Heart left ventricle (tissue), 16 donors: ENCODE measurements around the gene VPS54. TPM values are rescaled to one million over a fixed set of nuclear protein-coding genes. Genes with fewer than 3 reads are reported as not detected.

Experiments used
- ATAC-seq, 4 donors: fragments of 200-7000 bp; cut with Tn5 transposase; one replicate each; pipeline ENCODE4 v1.9.1; 2020 to 2022; ENCODE audit warnings: moderate library complexity in 4 of 4, mild to moderate bottlenecking in 3 of 4, moderate number of reproducible peaks in 1 of 4
- DNase-seq, 5 donors: peaks; one replicate each; pipeline ENCODE4 v3.0.0-alpha.2; 2020
- H3K27ac ChIP-seq, 12 donors: fragments of 200-600 bp; sonication (generic) in 4 of 12; one replicate each; pipeline versions ENCODE4 v1.5.0 to v1.8.0; 2016 to 2022; ENCODE audit warnings: mild to moderate bottlenecking in 2 of 12
- H3K27me3 ChIP-seq, 9 donors: fragments of 200-600 bp; sonication (generic) in 2 of 9; one replicate each; pipeline versions ENCODE4 v1.5.1 to v1.8.0; 2016 to 2022; ENCODE audit warnings: mild to moderate bottlenecking in 3 of 9
- H3K36me3 ChIP-seq, 9 donors: fragments of 200-600 bp; sonication (generic) in 2 of 9; one replicate each; pipeline versions ENCODE4 v1.5.0 to v1.8.0; 2018 to 2022; ENCODE audit warnings: mild to moderate bottlenecking in 2 of 9
- H3K4me1 ChIP-seq, 12 donors: fragments of 200-600 bp; sonication (generic) in 4 of 12; one replicate each; pipeline versions ENCODE4 v1.5.0 to v1.8.0; 2016 to 2022; ENCODE audit warnings: mild to moderate bottlenecking in 3 of 12
- H3K4me3 ChIP-seq, 12 donors: fragments of 200-600 bp; sonication (generic) in 4 of 12; one replicate each; pipeline versions ENCODE4 v1.5.0 to v1.8.0; 2017 to 2022; ENCODE audit warnings: mild to moderate bottlenecking in 9 of 12, moderate library complexity in 4 of 12
- H3K9me3 ChIP-seq, 12 donors: fragments of 200-600 bp; sonication (generic) in 4 of 12; one replicate each; pipeline versions ENCODE4 v1.5.0 to v1.8.0; 2016 to 2022; ENCODE audit warnings: mild to moderate bottlenecking in 1 of 12
- POLR2A ChIP-seq, 2 donors: fragments of 450-650 bp; IDR thresholded peaks; one replicate each; pipeline ENCODE4 v1.6.1; 2017; ENCODE audit warnings: antibody characterized with exemption in 2 of 2, mild to moderate bottlenecking in 2 of 2, moderate library complexity in 2 of 2
- WGBS, 4 donors: extraction: QIAGEN DNeasy Blood & Tissue Kit in 2 of 4; methylation state at CpG; one replicate each; pipeline versions ENCODE4 v1.1.5 to v1.1.7; 2013 to 2018; 5-methylcytosine and 5-hydroxymethylcytosine counted together
- intact Hi-C, 10 donors: fragments of 100-400 bp; cut with DNase I; formaldehyde crosslinking; loops; one replicate each; pipeline versions ENCODE4 v1.11.1 to v1.14.2; 2022
- polyA plus RNA-seq, 2 donors: library from polyadenylated mRNA; stranded (reverse); fragments of 200-250 nt; gene quantifications; one replicate each; pipeline ENCODE4 v1.2.3, GENCODE V29; 2013
- total RNA-seq, 9 donors: library from RNA; depleted of rRNA in 2 of 9; stranded (reverse); fragments of >200 nt in 2 of 9; fragmentation: NEBNext Ultra II Directional in 3 of 9; extraction: Animal tissue kit (Norgen Biotek cat#: 25700) in 3 of 9; gene quantifications; one replicate each; pipeline versions ENCODE4 v1.1.0 to v1.2.4, GENCODE V29; 2016 to 2023
- TF ChIP-seq, protein P1 (sequence below), 12 donors: fragments of 200-600 bp; sonication (generic) in 4 of 12; IDR thresholded peaks; one replicate each; pipeline versions ENCODE4 v1.5.0 to v1.8.0; 2018 to 2022; ENCODE audit warnings: antibody characterized with exemption in 12 of 12, mild to moderate bottlenecking in 5 of 12
- donor health status: ischemic (EF 13 %, LVEDD 7.1; RV severe dilation, severe dysfunction).
- donor health status: healthy with polysubstance abuse.
- donor health status: DM: no; HTN: yes; CAD: no.
- donor health status: DM: no; HTN: no; CAD: no.
- donor health status: ischemic (EF 25% LVEDD 6.9; RV normal size, moderate dysfunction).
- donor health status: ischemic (EF 25% LVEDD 5.7; RV mildly dilated, moderate dysfunction).
- donor health status: healthy.
- donor health status: DM: yes; HTN: yes; CAD: no.
- donor health status: ischemic (EF 35%, LVEDD 5.7; RV mildly dilated, moderate dysfunction).
- donor health status: nonischemic (EF 11% LVEDD 7.7; RV severe dilation, severe dysfunction).
- donor health status: DM: yes; HTN: yes; CAD: no.
- donor health status: PGD.
- donor health status: ischemic (EF 29% LVEDD 5.4; RV normal size, mild dysfunction).
- donor health status: nonischemic (EF 23%, LVEDD 6.1; RV moderate dilation, normal function).

The VPS54 gene
- total and polyA plus RNA-seq, 11 donors, result 6.4 to 14.0 (median 9.4) TPM

DNA sequence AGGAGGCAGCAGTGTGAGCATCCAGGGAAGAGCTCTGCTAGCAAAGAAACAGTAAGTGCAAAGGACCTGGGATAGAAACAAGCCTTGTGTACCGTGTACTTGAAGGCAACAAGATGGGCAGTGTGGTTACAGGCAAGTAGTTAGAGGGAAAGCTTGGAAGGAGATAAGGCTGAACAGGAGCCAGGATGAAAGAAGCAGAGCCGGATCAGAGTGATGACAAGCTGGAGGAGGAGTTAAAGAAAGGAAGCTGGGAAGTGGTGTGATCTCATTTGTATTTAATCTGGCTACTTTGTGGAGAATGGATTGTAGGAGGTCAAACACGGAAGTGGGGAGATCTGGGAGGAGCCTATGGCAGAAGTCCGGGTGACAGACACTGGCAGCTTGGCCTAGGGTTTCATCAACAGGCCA is 44.7 kb upstream of the VPS54 start:
- H3K4me3 ChIP-seq, result no peak overlapping the region
- H3K9me3 ChIP-seq, result no peaks in the 10 kb centered on the region
- intact Hi-C loops, result loop anchor here in 2 of 10 donors (5.0 to 10.0 kb wide), 2 partner anchors 151 to 248 kb away; no protein-coding TSS in a partner anchor
- ATAC-seq (peak; percentile 50 to 89 (median 80)), DNase-seq (peak in 3 of 5 donors; percentile 30 to 34 (median 31))
- TF ChIP-seq, protein P1, sequence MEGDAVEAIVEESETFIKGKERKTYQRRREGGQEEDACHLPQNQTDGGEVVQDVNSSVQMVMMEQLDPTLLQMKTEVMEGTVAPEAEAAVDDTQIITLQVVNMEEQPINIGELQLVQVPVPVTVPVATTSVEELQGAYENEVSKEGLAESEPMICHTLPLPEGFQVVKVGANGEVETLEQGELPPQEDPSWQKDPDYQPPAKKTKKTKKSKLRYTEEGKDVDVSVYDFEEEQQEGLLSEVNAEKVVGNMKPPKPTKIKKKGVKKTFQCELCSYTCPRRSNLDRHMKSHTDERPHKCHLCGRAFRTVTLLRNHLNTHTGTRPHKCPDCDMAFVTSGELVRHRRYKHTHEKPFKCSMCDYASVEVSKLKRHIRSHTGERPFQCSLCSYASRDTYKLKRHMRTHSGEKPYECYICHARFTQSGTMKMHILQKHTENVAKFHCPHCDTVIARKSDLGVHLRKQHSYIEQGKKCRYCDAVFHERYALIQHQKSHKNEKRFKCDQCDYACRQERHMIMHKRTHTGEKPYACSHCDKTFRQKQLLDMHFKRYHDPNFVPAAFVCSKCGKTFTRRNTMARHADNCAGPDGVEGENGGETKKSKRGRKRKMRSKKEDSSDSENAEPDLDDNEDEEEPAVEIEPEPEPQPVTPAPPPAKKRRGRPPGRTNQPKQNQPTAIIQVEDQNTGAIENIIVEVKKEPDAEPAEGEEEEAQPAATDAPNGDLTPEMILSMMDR (IDR thresholded peaks at IDR 0.05), result no peak
- no peak for TF ChIP-seq POLR2A (IDR thresholded peaks at IDR 0.05)
- no peaks in the 10 kb centered on the region for H3K36me3 ChIP-seq
- peaks cover 0 to 28% (median 8%) of the 10 kb centered on the region in 12 donors for H3K4me1 ChIP-seq
- H3K27me3 ChIP-seq, result no peaks in the 10 kb centered on the region
- 15 to 24% (median 19%) methylated on average over 4 of the region's 4 CpGs for WGBS, 4 donors
- H3K27ac ChIP-seq, result peak overlapping the region; percentile 43 to 80 (median 65)

DNA sequence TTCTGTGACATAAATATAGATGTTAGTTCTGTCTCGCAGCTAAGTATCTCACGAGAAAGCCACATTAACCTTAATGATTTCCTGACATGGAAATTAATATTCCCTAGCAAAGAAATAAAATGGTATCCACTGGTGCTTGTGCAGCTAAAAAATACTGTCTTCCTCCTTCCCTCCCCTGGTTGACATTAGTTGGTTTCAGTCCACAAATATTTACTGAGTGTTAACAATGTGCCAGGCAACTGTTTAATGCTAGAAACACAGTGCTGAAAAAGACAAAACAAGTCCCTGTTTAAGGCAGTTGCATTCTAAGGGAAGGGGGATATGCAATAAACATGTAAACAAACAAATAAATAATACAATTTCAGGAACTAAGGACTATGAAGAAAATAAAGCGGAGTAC is 44.2 kb upstream of the VPS54 start:
- Histone ChIP-seq H3K27ac (peak overlapping the region; percentile 43 to 80 (median 65)), H3K4me3 (no peak overlapping the region), H3K9me3 (no peaks in the 10 kb centered on the region), H3K4me1 (peaks cover 0 to 28% (median 8%) of the 10 kb centered on the region in 12 donors), H3K27me3 (no peaks in the 10 kb centered on the region), H3K36me3 (no peaks in the 10 kb centered on the region)
- no peak for ATAC-seq
- intact Hi-C loops, result loop anchor here in 2 of 10 donors (5.0 to 10.0 kb wide), 2 partner anchors 151 to 249 kb away; no protein-coding TSS in a partner anchor
- no peak for TF ChIP-seq POLR2A (IDR thresholded peaks at IDR 0.05)
- TF ChIP-seq, protein P1 (IDR thresholded peaks at IDR 0.05), result no peak
- DNase-seq, result no peak
- 88 to 95% (median 91%) methylated on average over 3 of the region's 3 CpGs for WGBS, 4 donors

DNA sequence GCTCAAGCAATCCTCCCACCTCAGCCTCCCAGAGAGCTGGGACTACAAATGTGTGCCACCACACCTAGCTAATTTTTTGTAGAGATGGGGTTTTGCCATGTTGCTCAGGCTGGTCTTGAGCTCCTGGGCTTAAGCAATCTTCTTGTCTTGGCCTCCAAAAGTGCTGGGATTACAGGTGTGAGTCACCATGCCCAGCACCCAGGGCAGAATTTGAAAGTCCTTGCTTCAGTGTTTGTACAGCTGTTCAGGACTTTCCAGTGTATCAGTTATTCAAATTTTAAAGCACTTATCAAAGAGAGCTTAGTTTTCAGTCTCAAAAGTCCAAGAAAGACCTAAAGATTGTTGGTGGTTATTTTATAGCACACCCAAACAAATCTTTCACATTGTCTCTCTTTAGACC is 43.6 kb upstream of the VPS54 start:
- TF ChIP-seq, protein P1 (IDR thresholded peaks at IDR 0.05), result no peak
- TF ChIP-seq POLR2A (IDR thresholded peaks at IDR 0.05), result no peak
- peaks cover 0 to 28% (median 8%) of the 10 kb centered on the region in 12 donors for H3K4me1 ChIP-seq
- H3K27me3 ChIP-seq, result no peaks in the 10 kb centered on the region
- intact Hi-C loops, result loop anchor here in 2 of 10 donors (5.0 to 10.0 kb wide), 2 partner anchors 152 to 249 kb away; no protein-coding TSS in a partner anchor
- no peaks in the 10 kb centered on the region for H3K9me3 ChIP-seq
- no peak for DNase-seq
- no peaks in the 10 kb centered on the region for H3K36me3 ChIP-seq
- H3K27ac ChIP-seq, result no peak overlapping the region
- ATAC-seq, result no peak
- no peak overlapping the region for H3K4me3 ChIP-seq

DNA sequence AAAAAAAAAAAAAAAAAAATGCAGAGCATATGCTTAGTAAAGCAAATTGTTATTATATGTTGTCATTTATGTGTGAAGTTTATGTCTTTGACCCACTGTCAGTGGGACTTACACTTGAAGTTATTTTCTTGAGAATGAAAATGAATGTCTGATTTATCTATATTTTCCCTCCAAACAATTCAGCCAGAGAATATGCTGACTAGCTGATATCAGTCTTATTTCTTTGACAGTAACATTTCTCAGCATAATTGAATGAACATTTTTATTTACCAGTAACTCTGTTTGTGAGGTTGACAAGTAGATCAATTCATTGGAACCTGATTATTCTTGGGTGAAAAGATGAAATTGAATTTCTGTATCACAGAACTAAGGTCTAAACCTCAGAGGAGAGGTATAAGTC is 40.0 kb upstream of the VPS54 start:
- H3K27ac ChIP-seq, result no peak overlapping the region
- DNase-seq (no peak), ATAC-seq (no peak)
- intact Hi-C loops, result loop anchor here in 6 of 10 donors (2.0 to 10.0 kb wide), 7 partner anchors 78 to 816 kb away; no protein-coding TSS in a partner anchor
- H3K4me1 ChIP-seq, result peaks cover 0 to 24% (median 5%) of the 10 kb centered on the region in 12 donors
- no peak overlapping the region for H3K4me3 ChIP-seq
- H3K36me3 ChIP-seq, result no peaks in the 10 kb centered on the region
- no peak for TF ChIP-seq POLR2A (IDR thresholded peaks at IDR 0.05)
- TF ChIP-seq, protein P1 (IDR thresholded peaks at IDR 0.05), result no peak
- no peaks in the 10 kb centered on the region for H3K27me3 ChIP-seq
- no peaks in the 10 kb centered on the region for H3K9me3 ChIP-seq
